OCI-LY7 (cell line): ENCODE data around the gene NPC2. TPM values are rescaled to one million over a fixed set of nuclear protein-coding genes. Genes with fewer than 3 reads are reported as not detected.

Source experiments
- BruUV-seq: library from RNA; stranded (reverse); fragments of 400-500 nt; replicated peaks from 2 replicates; lab custom pipeline; 2021; lab: Mats Ljungman, UMichigan
- CTCF ChIA-PET: fragments of 300-600 bp; sonication (Branson Sonifier 250); formaldehyde crosslinking; loops from one replicate; lab custom pipeline; 2022; ENCODE audit warnings: antibody characterized with exemption; ENCODE audit not compliant: unreplicated experiment; lab: Charles Lee
- POLR2A ChIA-PET: fragments of 300-600 bp; sonication (Branson Sonifier 250); formaldehyde crosslinking; loops from one replicate; lab custom pipeline; 2022; ENCODE audit warnings: antibody characterized with exemption; lab: Charles Lee
- DNase-seq: peaks from one replicate; pipeline ENCODE4 v3.0.0-alpha.2; 2015; ENCODE audit warnings: low spot score
- H2AFZ ChIP-seq: fragments of 200-600 bp; sonication (generic), shearing (Covaris generic); 2 replicates; pipeline ENCODE4 v1.6.1; 2014; ENCODE audit warnings: mild to moderate bottlenecking, antibody characterized with exemption, low read length, moderate library complexity
- H3K27ac ChIP-seq: fragments of 200-600 bp; sonication (generic); 2 replicates; pipeline ENCODE4 v1.5.1; 2014; ENCODE audit warnings: mixed run types, low read depth, mild to moderate bottlenecking, moderate library complexity, low read length, inconsistent platforms; ENCODE audit not compliant: poor library complexity, severe bottlenecking
- H3K36me3 ChIP-seq: fragments of 200-600 bp; sonication (generic); 2 replicates; pipeline ENCODE4 v1.6.1; 2014; ENCODE audit warnings: mild to moderate bottlenecking, antibody characterized with exemption, low read length, moderate library complexity, mixed read lengths; ENCODE audit not compliant: insufficient read depth
- H3K4me1 ChIP-seq: fragments of 200-600 bp; sonication (generic); 2 replicates; pipeline ENCODE4 v1.5.1; 2014; ENCODE audit warnings: mild to moderate bottlenecking, low read length; ENCODE audit not compliant: insufficient read depth, poor library complexity, severe bottlenecking
- H3K4me2 ChIP-seq: fragments of 200-600 bp; sonication (generic); 2 replicates; pipeline ENCODE4 v1.6.1; 2014; ENCODE audit warnings: mild to moderate bottlenecking, low read length
- H3K4me3 ChIP-seq: fragments of 200-600 bp; sonication (generic); 2 replicates; pipeline ENCODE4 v1.5.1; 2014; ENCODE audit warnings: mild to moderate bottlenecking, low read depth, low read length; ENCODE audit not compliant: poor library complexity, severe bottlenecking
- H3K79me2 ChIP-seq: fragments of 200-600 bp; sonication (generic); 2 replicates; pipeline ENCODE4 v1.6.1; 2016; ENCODE audit warnings: low read depth, mild to moderate bottlenecking, low read length, moderate library complexity, mixed read lengths; ENCODE audit not compliant: insufficient read depth
- H3K9me2 ChIP-seq: fragments of 200-600 bp; sonication (generic); 2 replicates; pipeline ENCODE4 v1.6.1; 2016; ENCODE audit warnings: mild to moderate bottlenecking, low read length, mixed read lengths; ENCODE audit not compliant: insufficient read depth
- H3K9me3 ChIP-seq: fragments of 200-600 bp; sonication (generic); 2 replicates; pipeline ENCODE4 v1.6.1; 2014; ENCODE audit warnings: mild to moderate bottlenecking, mixed run types, low read length, mixed read lengths
- H4K20me1 ChIP-seq: fragments of 200-600 bp; sonication (generic); 2 replicates; pipeline ENCODE4 v1.6.1; 2014; ENCODE audit warnings: mild to moderate bottlenecking, antibody characterized with exemption, low read length, moderate library complexity, mixed read lengths; ENCODE audit not compliant: insufficient read depth
- EZH2phosphoT487 ChIP-seq: fragments of 200-600 bp; sonication (generic); IDR thresholded peaks from 2 replicates; pipeline ENCODE4 v1.6.1; 2018; ENCODE audit warnings: low read depth, borderline replicate concordance, mild to moderate bottlenecking, mixed run types, antibody characterized with exemption, low read length, moderate library complexity, mixed read lengths
- intact Hi-C: fragments of 100-400 bp; cut with micrococcal nuclease; formaldehyde crosslinking; loops from one replicate; pipeline ENCODE4 v1.10.0; 2022; ENCODE audit not compliant: unreplicated experiment
- total RNA-seq, 2 experiments: library from RNA; depleted of rRNA in 1 of 2; stranded (reverse); fragments of >200 nt in 1 of 2; shearing (Covaris generic) in 1 of 2; gene quantifications; 2 replicates each; pipeline ENCODE4 v1.2.3, GENCODE V29; 2014 to 2022
- TF ChIP-seq, protein P1 (sequence below): fragments of 200-600 bp; sonication (generic); conservative IDR thresholded peaks from 2 replicates; pipeline ENCODE4 v1.5.1; 2014; ENCODE audit warnings: mild to moderate bottlenecking, antibody characterized with exemption, low read length, moderate library complexity, mixed read lengths

NPC2 gene
- total RNA-seq, 2 experiments from 2014 or later, result 37.8 to 80.8 TPM

DNA sequence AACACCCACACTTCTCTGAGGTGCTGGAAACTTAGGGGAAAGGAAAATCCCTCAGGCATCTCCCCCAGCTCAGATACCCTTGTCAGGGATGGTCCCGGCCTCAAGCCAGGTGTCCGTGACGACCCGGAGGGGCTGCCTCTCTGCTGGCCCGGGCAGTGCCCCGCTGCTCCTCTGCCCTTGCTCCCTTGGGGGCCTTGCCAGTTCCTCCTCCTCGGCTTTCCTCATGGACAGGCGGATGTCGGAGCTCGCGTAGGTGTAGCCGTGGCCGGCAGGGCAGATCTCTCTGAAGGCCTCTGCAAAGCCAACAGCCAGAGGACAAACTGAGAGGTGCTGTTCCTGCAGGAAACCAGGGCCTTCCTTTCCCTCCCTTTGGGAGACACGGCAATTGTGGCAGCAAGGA is 35.3 kb upstream of the NPC2 start:
- no TSS peak for BruUV-seq
- H3K4me2 ChIP-seq, result no peak overlapping the region
- peaks cover 21% of the 10 kb centered on the region for H3K4me1 ChIP-seq
- intact Hi-C loops, result no loop called here
- no peaks in the 10 kb centered on the region for H3K9me3 ChIP-seq
- H3K36me3 ChIP-seq, result no peaks in the 10 kb centered on the region
- no peak overlapping the region for H3K27ac ChIP-seq
- H2AFZ ChIP-seq, result no peak overlapping the region
- no peaks in the 10 kb centered on the region for H3K9me2 ChIP-seq
- ChIA-PET CTCF (interaction anchor here (0.7 kb wide), 1 partner anchor 70 kb away, joined by 3 read pairs; no protein-coding TSS in a partner anchor), POLR2A (no interaction called here)
- no peak overlapping the region for H3K4me3 ChIP-seq
- DNase-seq, result no peak
- TF ChIP-seq EZH2phosphoT487, result no peak
- TF ChIP-seq, protein P1, sequence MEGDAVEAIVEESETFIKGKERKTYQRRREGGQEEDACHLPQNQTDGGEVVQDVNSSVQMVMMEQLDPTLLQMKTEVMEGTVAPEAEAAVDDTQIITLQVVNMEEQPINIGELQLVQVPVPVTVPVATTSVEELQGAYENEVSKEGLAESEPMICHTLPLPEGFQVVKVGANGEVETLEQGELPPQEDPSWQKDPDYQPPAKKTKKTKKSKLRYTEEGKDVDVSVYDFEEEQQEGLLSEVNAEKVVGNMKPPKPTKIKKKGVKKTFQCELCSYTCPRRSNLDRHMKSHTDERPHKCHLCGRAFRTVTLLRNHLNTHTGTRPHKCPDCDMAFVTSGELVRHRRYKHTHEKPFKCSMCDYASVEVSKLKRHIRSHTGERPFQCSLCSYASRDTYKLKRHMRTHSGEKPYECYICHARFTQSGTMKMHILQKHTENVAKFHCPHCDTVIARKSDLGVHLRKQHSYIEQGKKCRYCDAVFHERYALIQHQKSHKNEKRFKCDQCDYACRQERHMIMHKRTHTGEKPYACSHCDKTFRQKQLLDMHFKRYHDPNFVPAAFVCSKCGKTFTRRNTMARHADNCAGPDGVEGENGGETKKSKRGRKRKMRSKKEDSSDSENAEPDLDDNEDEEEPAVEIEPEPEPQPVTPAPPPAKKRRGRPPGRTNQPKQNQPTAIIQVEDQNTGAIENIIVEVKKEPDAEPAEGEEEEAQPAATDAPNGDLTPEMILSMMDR, result no peak
- no peaks in the 10 kb centered on the region for H4K20me1 ChIP-seq
- no peaks in the 10 kb centered on the region for H3K79me2 ChIP-seq

DNA sequence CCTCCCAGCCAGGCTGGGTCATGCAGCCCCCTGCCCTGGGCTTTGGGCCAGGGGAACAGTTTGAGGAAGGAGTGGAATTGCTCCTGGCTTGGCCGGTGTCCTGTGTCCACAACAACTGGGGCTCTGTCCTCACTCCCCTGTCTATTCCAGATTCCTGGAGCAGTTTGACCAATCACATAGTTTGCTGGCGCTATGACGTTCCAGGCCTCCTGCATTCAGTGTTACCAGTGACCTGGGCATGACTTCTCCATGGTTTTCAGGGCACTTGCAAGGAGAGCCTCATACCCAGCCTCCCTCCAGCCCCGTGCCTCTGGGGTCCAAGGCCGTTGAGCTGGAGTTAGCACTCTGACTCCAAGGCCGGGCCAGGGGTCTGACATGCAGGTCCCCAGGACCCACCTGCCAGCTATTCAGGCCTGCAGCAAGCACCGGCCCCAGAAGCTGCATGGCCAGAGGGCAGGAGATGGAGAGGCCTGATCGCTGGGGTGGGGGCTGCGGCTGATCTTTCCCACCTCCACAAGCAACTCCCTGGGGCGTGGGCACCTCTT is 34.7 kb upstream of the NPC2 start:
- POLR2A ChIA-PET, result interaction anchor here (0.6 kb wide), 1 partner anchor 185 kb away, joined by 3 read pairs; no protein-coding TSS in a partner anchor
- Histone ChIP-seq H4K20me1 (no peaks in the 10 kb centered on the region), H3K4me2 (no peak overlapping the region), H3K4me1 (peaks cover 21% of the 10 kb centered on the region), H3K4me3 (no peak overlapping the region), H3K36me3 (no peaks in the 10 kb centered on the region), H2AFZ (no peak overlapping the region), H3K27ac (no peak overlapping the region), H3K79me2 (no peaks in the 10 kb centered on the region), H3K9me3 (no peaks in the 10 kb centered on the region), H3K9me2 (no peaks in the 10 kb centered on the region)
- intact Hi-C loops, result no loop called here
- no peak for TF ChIP-seq EZH2phosphoT487
- TF ChIP-seq, protein P1, result no peak
- CTCF ChIA-PET, result no interaction called here
- no peak for DNase-seq
- no TSS peak for BruUV-seq

DNA sequence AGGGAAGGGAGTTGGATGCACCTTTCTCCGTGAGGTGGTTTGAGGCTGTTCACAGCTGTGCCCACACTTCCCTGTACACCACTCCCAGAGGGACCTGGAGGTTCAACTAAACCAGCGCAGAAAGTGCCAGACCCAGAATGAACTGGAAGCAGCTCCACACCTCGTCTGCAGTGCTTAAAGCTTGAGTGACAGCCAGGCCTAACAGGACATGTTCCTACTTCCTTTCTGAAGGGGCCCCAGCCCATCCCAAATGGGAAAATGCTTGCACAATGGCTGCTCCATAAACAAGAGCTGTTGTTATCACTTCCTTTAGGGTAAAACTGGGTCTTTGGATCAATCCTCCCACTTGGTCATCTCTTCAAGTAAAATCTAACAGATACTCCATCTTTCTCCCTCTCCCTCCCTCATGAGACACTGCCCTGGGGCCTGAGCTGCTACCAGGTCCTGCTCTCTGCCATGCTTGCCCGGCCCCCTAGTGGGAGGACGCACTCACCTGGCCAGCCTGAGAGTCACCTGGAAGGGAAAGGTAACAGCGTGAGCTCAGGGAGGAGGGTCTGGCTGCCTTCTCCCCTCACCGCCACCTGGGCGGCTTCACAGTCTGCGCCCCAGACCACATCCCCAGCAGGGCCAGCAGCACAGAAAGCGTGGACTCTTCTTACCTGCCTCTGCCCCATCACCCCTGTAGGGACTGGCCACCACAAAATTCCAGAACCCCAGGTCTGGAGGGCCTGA is 33.9 kb upstream of the NPC2 start:
- H3K27ac ChIP-seq, result no peak overlapping the region
- no peaks in the 10 kb centered on the region for H3K36me3 ChIP-seq
- POLR2A ChIA-PET, result interaction anchor here (0.6 to 1.3 kb wide), 3 partner anchors 34 to 184 kb away, joined by 3 read pairs; no protein-coding TSS in a partner anchor
- CTCF ChIA-PET, result no interaction called here
- no peaks in the 10 kb centered on the region for H3K9me3 ChIP-seq
- H3K79me2 ChIP-seq, result no peaks in the 10 kb centered on the region
- intact Hi-C loops, result no loop called here
- H2AFZ ChIP-seq, result no peak overlapping the region
- H3K4me1 ChIP-seq, result peaks cover 21% of the 10 kb centered on the region
- no peaks in the 10 kb centered on the region for H3K9me2 ChIP-seq
- H3K4me2 ChIP-seq, result no peak overlapping the region
- no peak for DNase-seq
- H4K20me1 ChIP-seq, result no peaks in the 10 kb centered on the region
- TF ChIP-seq EZH2phosphoT487, result no peak
- TF ChIP-seq, protein P1, result no peak
- no peak overlapping the region for H3K4me3 ChIP-seq
- no TSS peak for BruUV-seq
